HG02610 (cell line): Measurements from ENCODE around the gene NTM.

ENCODE experiments used
- ATAC-seq: cut with Tn5 transposase; IDR thresholded peaks from one replicate; pipeline ENCODE4 v1.9.1; 2021; ENCODE audit warnings: mild to moderate bottlenecking, moderate library complexity; ENCODE audit not compliant: unreplicated experiment

NTM gene

DNA sequence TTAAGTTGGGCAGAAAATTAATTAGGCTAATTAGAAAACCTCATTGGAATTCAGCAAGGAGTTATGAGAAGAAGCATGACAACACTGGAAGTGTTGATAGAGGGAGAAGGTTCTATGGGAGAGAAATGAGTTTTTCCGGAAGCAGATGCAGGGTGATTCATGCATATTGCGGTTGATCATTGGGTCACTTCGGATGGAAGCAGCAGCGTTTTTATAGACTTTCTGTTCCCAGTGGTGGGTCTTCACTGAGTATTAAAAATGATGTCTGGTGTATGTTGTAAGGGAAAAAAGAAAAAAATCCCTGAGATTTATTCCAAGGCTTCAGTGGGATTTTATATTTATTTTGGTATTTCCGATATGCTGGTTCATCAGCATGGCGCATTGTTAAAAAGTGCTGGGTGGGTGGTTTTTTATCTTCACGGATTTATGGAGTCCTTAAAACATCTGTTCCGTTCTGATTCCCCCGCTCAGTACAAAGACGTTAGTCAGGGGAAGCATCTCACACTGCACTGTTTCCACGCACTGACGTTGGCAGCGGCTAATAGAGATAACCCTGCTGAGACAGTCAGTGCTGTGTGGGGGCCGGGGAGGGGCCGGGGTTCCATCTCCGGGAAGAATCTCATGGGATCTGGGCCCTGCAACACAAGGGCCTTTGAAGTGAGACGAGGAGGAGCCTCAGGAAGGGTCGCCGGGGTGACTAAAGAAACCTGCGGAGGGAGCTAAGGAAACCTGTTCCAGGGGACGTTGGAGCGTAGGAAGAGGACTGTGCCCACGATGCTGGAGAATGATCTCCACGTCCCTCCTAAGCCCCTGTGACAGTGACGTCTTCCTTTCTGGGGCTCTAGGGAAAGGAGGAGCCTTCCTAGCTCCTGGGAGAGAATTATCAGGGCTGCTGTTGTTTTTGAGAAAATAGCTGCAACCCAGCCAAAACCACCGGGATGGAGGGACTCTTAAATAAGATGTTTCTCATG, 390.0 kb downstream of the NTM start:
- ATAC-seq = no peak

GRCh38 chr11:131762346-131763110, 392.1 kb downstream of the NTM start:
- no peak for ATAC-seq

DNA sequence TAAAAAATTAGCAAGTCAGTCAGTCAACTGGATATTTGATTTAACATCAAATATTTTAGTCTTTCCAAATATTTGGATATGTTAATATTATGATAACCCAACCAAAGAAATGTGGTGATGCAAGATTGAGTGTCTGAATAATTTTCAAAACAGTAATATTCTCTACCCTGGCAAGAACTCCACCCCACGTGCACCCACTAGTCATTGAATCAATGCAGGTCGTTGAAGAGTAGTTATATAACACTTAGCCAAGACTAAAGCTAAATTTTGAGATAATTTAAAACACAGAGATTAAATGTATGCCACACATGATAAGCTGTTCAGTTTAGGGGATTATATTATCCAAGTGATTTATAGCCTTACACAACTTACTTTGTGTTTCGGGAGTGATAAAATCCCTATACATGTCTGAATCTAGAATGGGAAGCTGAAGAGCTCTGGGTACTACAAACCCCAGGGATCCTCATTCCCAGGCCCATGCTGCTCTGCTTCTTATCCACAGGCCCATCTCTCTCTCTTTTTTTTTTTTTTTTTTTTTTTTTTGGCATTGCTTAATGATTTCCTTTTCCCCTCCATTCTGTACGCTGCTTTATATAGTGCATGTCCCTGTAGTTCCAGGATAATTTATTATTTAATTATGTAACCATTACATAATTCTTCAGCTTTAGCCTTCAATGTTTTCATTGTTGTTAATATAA, 392.9 kb downstream of the NTM start:
- no peak for ATAC-seq

- ATAC-seq = no peak
Observed at GRCh38 chr11:131764126-131764525, 393.7 kb downstream of the NTM start.

DNA sequence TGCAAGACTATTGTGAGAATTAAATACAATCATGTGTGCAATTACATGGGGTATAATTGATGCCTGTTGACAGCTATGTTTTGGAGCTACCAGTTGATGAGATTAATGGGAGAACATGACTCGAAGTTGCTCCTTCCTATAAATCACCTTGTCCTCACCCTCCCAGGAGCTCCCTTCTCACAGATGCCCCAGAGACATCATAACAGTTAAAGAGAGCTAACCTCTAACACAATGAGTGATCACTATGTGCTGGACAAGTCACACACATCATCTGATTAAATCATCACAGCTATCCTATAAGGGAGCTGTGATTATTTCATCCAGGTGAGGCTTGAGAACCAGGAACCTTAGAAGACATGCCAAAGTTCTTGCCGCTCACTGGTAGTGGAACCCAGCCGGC, 394.2 kb downstream of the NTM start:
- ATAC-seq = no peak

- no peak for ATAC-seq
Observed at GRCh38 chr11:131766637-131767036, 396.2 kb downstream of the NTM start.

- no peak for ATAC-seq
Observed at GRCh38 chr11:131767421-131767820, 397.0 kb downstream of the NTM start.

DNA sequence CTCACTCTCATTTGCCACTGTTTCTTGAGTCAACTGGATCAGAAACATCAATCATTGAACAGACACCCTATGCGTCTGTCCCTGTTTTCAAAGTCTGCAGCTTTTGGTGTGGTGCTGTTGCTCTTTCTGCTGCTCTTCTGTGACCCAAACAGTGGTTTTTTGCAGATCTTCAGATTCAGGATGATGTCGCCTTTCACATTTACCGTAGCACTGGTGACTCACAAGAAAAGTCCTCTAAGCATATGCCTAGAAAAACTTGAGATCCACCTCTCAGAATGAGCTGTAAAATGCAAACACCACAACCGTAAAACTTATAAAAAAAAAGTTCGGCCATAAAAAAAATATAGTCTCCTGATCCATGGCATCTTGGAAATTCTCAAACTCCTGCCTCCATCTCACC, 400.4 kb downstream of the NTM start:
- ATAC-seq = no peak

DNA sequence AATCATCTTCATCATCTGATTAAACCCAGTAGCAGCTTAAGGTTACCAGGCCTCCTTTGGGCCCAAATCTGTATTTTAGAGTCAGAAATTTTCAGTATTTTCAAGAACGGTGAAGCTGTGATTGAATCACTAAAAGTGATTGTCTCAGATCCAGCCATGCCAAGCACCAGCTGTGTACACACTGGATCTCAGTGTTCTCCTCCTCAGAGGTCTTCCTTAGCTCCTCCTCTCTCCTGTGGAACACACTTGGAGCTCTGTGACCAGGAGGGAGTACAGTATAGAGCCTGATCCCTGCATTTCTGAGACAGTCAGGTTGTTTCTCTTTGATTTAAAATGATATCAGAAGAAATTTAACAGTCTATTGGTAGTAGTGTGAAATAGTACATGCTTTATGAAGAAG, 401.1 kb downstream of the NTM start:
- no peak for ATAC-seq

DNA sequence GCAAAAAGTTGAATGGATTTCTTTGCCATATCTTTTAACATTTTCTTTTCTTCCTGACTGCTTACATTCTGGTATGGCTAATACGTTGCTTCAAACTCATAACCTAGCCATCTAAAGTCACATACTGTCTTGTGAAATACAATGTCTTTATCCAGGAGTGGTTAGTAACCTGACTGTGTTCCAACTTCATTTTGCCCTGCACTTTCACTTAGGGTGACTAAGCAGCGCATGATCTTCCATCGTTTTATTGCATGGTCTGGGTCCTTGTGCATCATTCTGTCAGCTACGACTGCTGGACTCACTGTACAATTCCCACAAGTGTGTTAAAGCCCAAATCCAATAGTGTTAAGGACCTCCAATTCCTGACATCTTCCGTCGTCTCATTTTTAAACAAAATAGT, 403.2 kb downstream of the NTM start:
- no peak for ATAC-seq

DNA sequence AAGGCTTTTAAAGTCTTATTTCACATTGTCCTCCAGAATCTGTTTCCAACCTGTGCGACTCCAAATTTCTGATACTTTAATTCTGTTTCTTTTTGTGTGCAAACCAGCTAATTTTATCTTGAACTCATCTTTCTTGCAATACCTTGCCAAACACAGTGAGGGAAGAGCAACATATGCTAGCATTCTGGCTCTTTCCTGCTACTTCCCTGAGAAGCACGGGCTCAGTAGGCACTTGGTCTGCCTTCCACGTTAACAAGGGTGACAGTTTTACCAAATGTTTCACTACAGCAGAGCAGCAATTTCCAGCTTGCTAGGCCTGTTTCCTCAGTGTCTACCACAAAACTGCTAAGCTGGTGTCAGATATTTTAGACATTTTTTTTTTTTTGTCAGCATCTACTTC, 405.8 kb downstream of the NTM start:
- ATAC-seq = no peak

GRCh38 chr11:131785801-131786200, 415.4 kb downstream of the NTM start:
- no peak for ATAC-seq

- ATAC-seq = no peak
Observed at GRCh38 chr11:131787119-131787518, 416.7 kb downstream of the NTM start.

- no peak for ATAC-seq
Observed at GRCh38 chr11:131790586-131790985, 420.2 kb downstream of the NTM start.

- no peak for ATAC-seq
Observed at GRCh38 chr11:131792243-131792642, 421.8 kb downstream of the NTM start.

DNA sequence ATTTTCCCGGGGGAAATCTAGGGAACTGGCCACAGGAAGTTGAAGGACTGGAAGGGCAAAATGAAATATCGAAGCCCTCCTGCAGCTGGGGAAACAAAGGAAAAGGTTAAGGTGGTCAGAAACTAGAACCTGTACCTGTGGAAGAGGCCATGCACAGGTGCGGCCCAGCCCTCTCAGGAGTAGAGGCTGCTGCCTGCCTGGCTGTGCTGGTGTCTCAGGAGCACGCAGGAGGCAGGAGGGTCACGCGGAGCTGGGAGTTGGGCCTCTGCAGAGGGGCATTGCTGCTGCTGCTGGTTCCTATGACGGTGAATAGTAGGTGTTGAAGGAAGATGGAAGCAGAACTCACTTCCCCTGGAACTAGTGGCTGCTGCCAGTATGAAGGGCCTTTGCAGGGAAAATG, 425.7 kb downstream of the NTM start:
- no peak for ATAC-seq

GRCh38 chr11:131796541-131796940, 426.1 kb downstream of the NTM start:
- no peak for ATAC-seq

GRCh38 chr11:131800452-131800851, 430.0 kb downstream of the NTM start:
- no peak for ATAC-seq

GRCh38 chr11:131802440-131803115, 432.2 kb downstream of the NTM start:
- no peak for ATAC-seq

DNA sequence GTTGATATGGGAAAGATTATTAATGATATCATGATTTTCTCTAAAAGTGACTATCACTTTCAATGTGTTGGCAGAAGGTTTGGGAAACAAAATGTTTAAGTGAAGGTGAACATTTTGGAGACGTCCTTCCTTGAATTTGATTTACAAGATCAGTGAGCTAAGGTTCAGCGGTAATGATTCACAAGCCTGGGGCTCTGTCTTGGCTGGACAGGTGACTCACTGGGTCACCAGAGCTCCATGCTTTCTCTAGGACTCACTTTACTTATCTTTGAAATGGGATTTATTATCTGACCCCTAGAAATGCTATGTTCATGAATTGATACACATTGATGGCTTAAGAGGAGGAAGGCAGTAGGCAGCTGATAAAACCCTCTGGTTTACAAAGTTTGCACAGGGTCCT, 437.5 kb downstream of the NTM start:
- ATAC-seq = no peak

GRCh38 chr11:131808470-131808869, 438.1 kb downstream of the NTM start:
- no peak for ATAC-seq
